ENCODE data around the gene EPX.

Gene EPX

GRCh38 chr17:58247511-58248363 is 55.2 kb downstream of the EPX start:
- DNase-seq (ENCODE audit: low read depth): no peak
- H3K4me3 ChIP-seq (ENCODE audit: low read depth, low read length): no peak overlapping the region

GRCh38 chr17:58248955-58249269 is 56.4 kb downstream of the EPX start:
- H3K4me3 ChIP-seq (ENCODE audit: low read depth, low read length): peak overlapping the region; percentile 54
- DNase-seq (ENCODE audit: low read depth): no peak

- H3K4me3 ChIP-seq (ENCODE audit: low read depth, low read length): peak overlapping the region; percentile 54
- DNase-seq (ENCODE audit: low read depth): no peak
These were observed 57.0 kb downstream of the EPX start for GRCh38 chr17:58249270-58250133.

- no peak overlapping the region for H3K4me3 ChIP-seq (ENCODE audit: low read depth, low read length)
- no peak for DNase-seq (ENCODE audit: low read depth)
These were observed 58.0 kb downstream of the EPX start for GRCh38 chr17:58250344-58251011.

GRCh38 chr17:58252141-58252540 is 59.6 kb downstream of the EPX start:
- no peak for DNase-seq (ENCODE audit: low read depth)
- H3K4me3 ChIP-seq (ENCODE audit: low read depth, low read length): no peak overlapping the region

- no peak for DNase-seq (ENCODE audit: low read depth)
- no peak overlapping the region for H3K4me3 ChIP-seq (ENCODE audit: low read depth, low read length)
These were observed 60.6 kb downstream of the EPX start for GRCh38 chr17:58253082-58253481.
